Lung (tissue), 12 donors: Measurements from ENCODE around the gene TTYH2. TPM values are rescaled to one million over a fixed set of nuclear protein-coding genes. Genes with fewer than 3 reads are reported as not detected.

ENCODE experiments used
- ATAC-seq: fragments of 200-7000 bp; cut with Tn5 transposase; one replicate; pipeline ENCODE4 v1.9.1; 2020; ENCODE audit warnings: moderate number of reproducible peaks; ENCODE audit not compliant: insufficient read depth, low FRiP score
- DNase-seq, 3 donors: peaks; one replicate each; pipeline ENCODE4 v3.0.0-alpha.2; 2013 to 2017
- H3K27ac ChIP-seq, 2 donors: one replicate each; pipeline ENCODE4 v1.5.1; 2013; ENCODE audit warnings: mild to moderate bottlenecking in 2 of 2, moderate library complexity in 2 of 2, control low read depth in 1 of 2, inconsistent platforms in 1 of 2, low read depth in 1 of 2, low read length in 1 of 2
- H3K27me3 ChIP-seq, 3 donors: one replicate each; pipeline ENCODE4 v1.5.1; 2013; ENCODE audit warnings: low read length in 2 of 3; ENCODE audit not compliant: control insufficient read depth in 3 of 3, insufficient read depth in 3 of 3
- H3K36me3 ChIP-seq, 4 donors: one replicate each; pipeline ENCODE4 v1.5.1; 2013; ENCODE audit warnings: low read length in 4 of 4, mild to moderate bottlenecking in 1 of 4, moderate library complexity in 1 of 4; ENCODE audit not compliant: control insufficient read depth in 4 of 4, insufficient read depth in 4 of 4
- H3K4me1 ChIP-seq, 5 donors: one replicate each; pipeline ENCODE4 v1.5.1; 2013; ENCODE audit warnings: low read length in 5 of 5, mild to moderate bottlenecking in 2 of 5, moderate library complexity in 1 of 5; ENCODE audit not compliant: control insufficient read depth in 5 of 5, insufficient read depth in 5 of 5
- H3K4me3 ChIP-seq: one replicate; pipeline ENCODE4 v1.5.1; 2013; ENCODE audit warnings: mild to moderate bottlenecking, control low read depth, moderate library complexity
- H3K9ac ChIP-seq, 2 donors: one replicate each; pipeline ENCODE4 v1.5.1; 2013; ENCODE audit warnings: low read length in 2 of 2, control low read depth in 1 of 2; ENCODE audit not compliant: insufficient read depth in 1 of 2
- H3K9me3 ChIP-seq, 4 donors: one replicate each; pipeline ENCODE4 v1.5.1; 2013; ENCODE audit warnings: low read length in 3 of 4, mild to moderate bottlenecking in 1 of 4, moderate library complexity in 1 of 4; ENCODE audit not compliant: control insufficient read depth in 4 of 4, insufficient read depth in 3 of 4
- CTCF ChIP-seq: IDR thresholded peaks from 2 replicates; pipeline ENCODE4 v1.5.1; 2012; ENCODE audit warnings: mild to moderate bottlenecking; ENCODE audit errors: control extremely low read depth, extremely low read depth
- WGBS, 2 donors: extraction: QIAGEN DNeasy Blood & Tissue Kit; methylation state at CpG; one replicate each; pipeline ENCODE4 v1.1.7; 2013; 5-methylcytosine and 5-hydroxymethylcytosine counted together
- polyA plus RNA-seq, 2 donors: library from polyadenylated mRNA; stranded (reverse); fragments of 200-250 nt; gene quantifications; one replicate each; pipeline ENCODE4 v1.2.1, GENCODE V29; 2013
- total RNA-seq, 2 donors: library from RNA; depleted of rRNA in 1 of 2; stranded (reverse); fragments of >200 nt in 1 of 2; gene quantifications; one replicate each; pipeline ENCODE4 v1.2.1, GENCODE V29; 2014 to 2021
- donor health status: control.
- donor health status: control.
- donor health status: Bipolar disorder and iron deficiency.
- donor health status: healthy.
- donor health status: DM: yes; HTN: yes; CAD: no.

TTYH2 gene
- total and polyA plus RNA-seq, 4 donors = 2.3 to 10.6 (median 5.4) TPM

GRCh38 chr17:74165797-74166365 is 47.5 kb upstream of the TTYH2 start:
- ATAC-seq (no peak), DNase-seq (no peak)
- H3K4me1 ChIP-seq = no peaks in the 10 kb centered on the region
- no peaks in the 10 kb centered on the region for H3K36me3 ChIP-seq
- H3K27ac ChIP-seq = no peak overlapping the region
- no peaks in the 10 kb centered on the region for H3K27me3 ChIP-seq
- no peak overlapping the region for H3K9ac ChIP-seq
- H3K9me3 ChIP-seq = no peaks in the 10 kb centered on the region
- H3K4me3 ChIP-seq = no peak overlapping the region
- no peak for TF ChIP-seq CTCF
- 75 to 78% methylated on average over 8 of the region's 8 CpGs for WGBS, 2 donors

DNA sequence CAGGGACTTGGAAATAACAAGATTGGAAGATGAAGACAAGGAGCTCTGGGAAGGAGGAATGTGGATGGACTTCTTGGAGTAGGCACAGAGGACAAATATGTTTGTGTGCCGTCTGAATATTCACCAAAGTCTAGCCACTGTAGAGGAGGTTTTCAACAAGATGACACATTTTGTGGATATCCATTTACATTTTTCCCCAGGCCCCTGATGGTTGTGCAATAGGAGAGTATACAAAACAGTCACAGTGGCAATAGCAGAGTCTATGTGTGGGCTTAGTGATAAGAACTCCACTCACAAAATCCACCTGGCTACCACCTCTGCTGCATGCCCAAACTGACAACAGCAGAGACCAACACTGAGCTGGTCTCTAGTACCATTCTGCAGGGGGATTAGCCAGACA is 42.4 kb upstream of the TTYH2 start:
- DNase-seq (no peak), ATAC-seq (no peak)
- no peak overlapping the region for H3K9ac ChIP-seq
- H3K4me1 ChIP-seq = peaks cover 0 to 3% (median 0%) of the 10 kb centered on the region in 5 donors
- H3K36me3 ChIP-seq = no peaks in the 10 kb centered on the region
- H3K4me3 ChIP-seq = no peak overlapping the region
- H3K27me3 ChIP-seq = peaks cover 0 to 14% (median 5%) of the 10 kb centered on the region in 3 donors
- TF ChIP-seq CTCF = no peak
- WGBS, 2 donors = 90 to 93% methylated on average over 1 of the region's 1 CpG
- peaks cover 0 to 1% (median 0%) of the 10 kb centered on the region in 4 donors for H3K9me3 ChIP-seq
- H3K27ac ChIP-seq = no peak overlapping the region

DNA sequence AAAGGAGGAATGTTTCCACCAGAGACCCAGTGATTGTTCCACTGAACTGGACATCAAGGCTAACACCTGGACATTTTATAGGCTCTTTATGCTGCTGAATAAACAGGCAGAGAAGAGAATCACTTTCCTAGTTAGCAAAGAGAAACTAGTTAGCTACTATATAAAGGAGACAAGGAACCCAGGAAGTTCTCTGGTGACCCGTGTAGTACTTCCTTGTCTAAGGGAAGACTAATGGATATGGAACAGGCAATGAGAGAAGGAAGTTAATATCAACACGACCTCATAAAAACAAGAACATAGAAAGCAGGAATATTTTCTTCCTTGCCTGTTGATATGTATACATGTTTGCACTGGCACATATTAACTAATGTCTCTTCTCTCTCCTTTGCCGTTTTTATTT is 40.7 kb upstream of the TTYH2 start:
- 45 to 46% methylated on average over 3 of the region's 3 CpGs for WGBS, 2 donors
- no peak for TF ChIP-seq CTCF
- Histone ChIP-seq H3K4me1 (peaks cover 0 to 3% (median 0%) of the 10 kb centered on the region in 5 donors), H3K36me3 (no peaks in the 10 kb centered on the region), H3K27ac (no peak overlapping the region), H3K9me3 (peaks cover 0 to 1% (median 0%) of the 10 kb centered on the region in 4 donors), H3K27me3 (peaks cover 0 to 14% (median 5%) of the 10 kb centered on the region in 3 donors), H3K4me3 (no peak overlapping the region), H3K9ac (no peak overlapping the region)
- no peak for DNase-seq
- no peak for ATAC-seq

DNA sequence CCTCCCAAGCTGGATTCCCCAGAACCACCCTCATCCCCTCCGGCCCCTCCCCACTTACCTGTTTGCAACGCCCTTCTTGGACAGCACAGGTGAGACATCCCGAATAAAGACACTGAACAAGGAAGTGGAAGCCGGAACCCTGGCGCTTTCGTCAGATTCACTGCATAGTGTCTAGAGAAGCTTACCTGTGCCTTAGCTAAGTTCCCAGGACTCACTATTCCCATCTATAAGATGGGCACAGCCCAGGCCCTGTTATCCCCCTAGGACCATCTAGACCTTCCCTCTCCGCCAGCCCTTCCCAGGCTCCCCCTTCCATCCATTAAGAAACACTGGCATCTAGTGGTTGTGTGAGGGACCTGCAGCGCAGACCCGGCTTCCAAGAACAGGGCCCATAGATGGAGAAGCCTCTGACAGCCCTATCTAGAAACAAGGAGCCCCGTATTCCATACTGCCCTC is 36.8 kb upstream of the TTYH2 start:
- Histone ChIP-seq H3K9me3 (peaks cover 0 to 3% (median 0%) of the 10 kb centered on the region in 4 donors), H3K27me3 (peaks cover 0 to 14% (median 5%) of the 10 kb centered on the region in 3 donors), H3K4me3 (no peak overlapping the region), H3K27ac (no peak overlapping the region), H3K4me1 (peaks cover 0 to 3% (median 0%) of the 10 kb centered on the region in 5 donors), H3K36me3 (no peaks in the 10 kb centered on the region), H3K9ac (no peak overlapping the region)
- ATAC-seq (no peak), DNase-seq (peak; percentile 78 to 81 (median 80))
- peak; percentile 70 for TF ChIP-seq CTCF
- 45 to 50% methylated on average over 10 of the region's 10 CpGs for WGBS, 2 donors
